Measurements from ENCODE around the gene MMRN2.
"Not testable (repeated sequence)": the region's sequence is repeated elsewhere in the genome, so short reads cannot be mapped to it uniquely, and the experiment has no call there.

MMRN2 gene

GRCh38 chr10:86936661-86937501, 20.5 kb downstream of the MMRN2 start:
- TF ChIP-seq, protein P1, sequence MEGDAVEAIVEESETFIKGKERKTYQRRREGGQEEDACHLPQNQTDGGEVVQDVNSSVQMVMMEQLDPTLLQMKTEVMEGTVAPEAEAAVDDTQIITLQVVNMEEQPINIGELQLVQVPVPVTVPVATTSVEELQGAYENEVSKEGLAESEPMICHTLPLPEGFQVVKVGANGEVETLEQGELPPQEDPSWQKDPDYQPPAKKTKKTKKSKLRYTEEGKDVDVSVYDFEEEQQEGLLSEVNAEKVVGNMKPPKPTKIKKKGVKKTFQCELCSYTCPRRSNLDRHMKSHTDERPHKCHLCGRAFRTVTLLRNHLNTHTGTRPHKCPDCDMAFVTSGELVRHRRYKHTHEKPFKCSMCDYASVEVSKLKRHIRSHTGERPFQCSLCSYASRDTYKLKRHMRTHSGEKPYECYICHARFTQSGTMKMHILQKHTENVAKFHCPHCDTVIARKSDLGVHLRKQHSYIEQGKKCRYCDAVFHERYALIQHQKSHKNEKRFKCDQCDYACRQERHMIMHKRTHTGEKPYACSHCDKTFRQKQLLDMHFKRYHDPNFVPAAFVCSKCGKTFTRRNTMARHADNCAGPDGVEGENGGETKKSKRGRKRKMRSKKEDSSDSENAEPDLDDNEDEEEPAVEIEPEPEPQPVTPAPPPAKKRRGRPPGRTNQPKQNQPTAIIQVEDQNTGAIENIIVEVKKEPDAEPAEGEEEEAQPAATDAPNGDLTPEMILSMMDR (IDR thresholded peaks at IDR 0.05; ENCODE audit: borderline replicate concordance, control extremely low read depth, extremely low read depth, insufficient read depth, missing control alignments): no peak
- in situ Hi-C loops (cut with MboI; ENCODE audit: low sequenced_read_pairs, unreplicated experiment): no loop called here
- no peak for DNase-seq (ENCODE audit: low spot score)

DNA sequence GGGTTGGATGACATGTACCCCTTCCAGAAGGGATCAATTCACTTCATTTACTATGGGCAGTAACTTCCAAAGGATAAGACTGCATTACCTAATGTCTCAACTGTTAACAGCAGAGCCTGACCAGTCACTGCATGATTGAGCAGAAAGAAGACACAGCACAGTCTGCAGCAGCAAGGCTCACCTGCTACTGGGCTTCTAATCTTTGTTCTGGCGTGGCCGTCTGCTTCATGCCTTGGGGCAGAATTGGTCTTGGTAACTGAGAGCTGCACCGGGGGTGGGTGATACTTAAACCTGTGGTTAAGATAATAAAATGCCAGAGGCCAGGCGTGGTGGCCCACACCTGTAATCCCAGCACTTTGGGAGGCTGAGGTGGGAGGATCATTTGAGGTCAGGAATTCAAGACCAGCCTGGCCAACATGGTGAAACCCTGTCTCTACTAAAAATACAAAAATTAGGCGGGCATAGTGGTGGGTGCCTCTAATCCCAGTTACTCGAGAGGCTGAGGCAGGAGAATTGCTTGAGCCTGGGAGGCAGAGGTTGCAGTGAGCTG, 23.2 kb downstream of the MMRN2 start:
- in situ Hi-C loops (cut with MboI; ENCODE audit: low sequenced_read_pairs, unreplicated experiment): not testable (repeated sequence)

GRCh38 chr10:86932674-86933073, 24.7 kb downstream of the MMRN2 start:
- TF ChIP-seq, protein P1 (IDR thresholded peaks at IDR 0.05; ENCODE audit: borderline replicate concordance, control extremely low read depth, extremely low read depth, insufficient read depth, missing control alignments): no peak
- in situ Hi-C loops (cut with MboI; ENCODE audit: low sequenced_read_pairs, unreplicated experiment): no loop called here
- no peak for DNase-seq (ENCODE audit: low spot score)

More for the DNA sequence above, 23.2 kb downstream of the MMRN2 start:
- DNase-seq (ENCODE audit: low spot score): not testable (repeated sequence)

GRCh38 chr10:86931872-86932271, 25.5 kb downstream of the MMRN2 start:
- TF ChIP-seq, protein P1 (IDR thresholded peaks at IDR 0.05; ENCODE audit: borderline replicate concordance, control extremely low read depth, extremely low read depth, insufficient read depth, missing control alignments): no peak
- DNase-seq (ENCODE audit: low spot score): no peak
- in situ Hi-C loops (cut with MboI; ENCODE audit: low sequenced_read_pairs, unreplicated experiment): no loop called here

DNA sequence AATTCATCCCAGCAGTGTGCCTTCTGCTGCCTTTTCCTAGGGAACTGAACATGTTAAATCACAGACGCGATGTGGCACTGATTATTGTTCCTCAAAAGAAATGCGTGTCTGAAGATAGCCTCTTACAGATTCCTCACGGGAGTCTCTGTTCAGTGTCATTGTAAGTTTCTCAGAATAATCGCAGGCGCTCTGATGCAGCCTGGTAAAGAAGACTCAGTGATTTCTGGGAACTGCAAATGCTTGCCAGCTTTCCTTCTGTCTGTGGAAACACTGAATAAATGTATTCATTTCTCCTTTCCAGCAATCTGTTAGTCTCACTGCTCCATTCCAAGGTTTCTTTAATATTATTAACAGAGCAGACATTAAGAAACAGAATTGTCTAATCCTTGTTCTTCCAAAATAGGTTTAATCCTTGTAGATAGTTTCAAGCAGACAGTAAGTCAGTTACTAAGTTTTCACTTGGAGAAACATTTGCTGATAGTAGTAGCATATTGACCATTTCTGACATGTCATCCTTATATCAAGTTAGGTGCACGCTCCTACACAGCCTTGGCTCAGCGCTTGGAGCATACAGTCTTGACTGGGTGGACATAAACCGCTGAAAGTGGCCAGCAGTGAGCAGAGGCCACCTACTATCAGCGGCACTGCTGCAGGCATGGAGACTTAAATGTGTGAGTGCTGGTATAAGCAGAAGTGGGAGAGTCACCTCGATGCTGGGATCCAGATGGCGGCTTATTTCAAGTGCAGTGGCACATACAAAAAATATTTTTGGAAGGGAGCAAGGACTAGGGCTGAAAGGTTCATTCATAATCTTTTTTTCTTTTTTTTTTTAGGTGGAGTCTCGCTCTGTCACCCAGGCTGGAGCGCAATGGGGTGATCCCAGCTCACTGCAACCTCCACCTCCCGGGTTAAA, 27.7 kb downstream of the MMRN2 start:
- TF ChIP-seq, protein P1 (IDR thresholded peaks at IDR 0.05; ENCODE audit: borderline replicate concordance, control extremely low read depth, extremely low read depth, insufficient read depth, missing control alignments): no peak
- DNase-seq (ENCODE audit: low spot score): no peak
- in situ Hi-C loops (cut with MboI; ENCODE audit: low sequenced_read_pairs, unreplicated experiment): no loop called here

GRCh38 chr10:86922553-86922961, 34.9 kb downstream of the MMRN2 start:
- DNase-seq (ENCODE audit: low spot score): no peak
- in situ Hi-C loops (cut with MboI; ENCODE audit: low sequenced_read_pairs, unreplicated experiment): no loop called here
- TF ChIP-seq, protein P1 (IDR thresholded peaks at IDR 0.05; ENCODE audit: borderline replicate concordance, control extremely low read depth, extremely low read depth, insufficient read depth, missing control alignments): no peak
